ENCODE data around the gene PPP1R2.

DNA sequence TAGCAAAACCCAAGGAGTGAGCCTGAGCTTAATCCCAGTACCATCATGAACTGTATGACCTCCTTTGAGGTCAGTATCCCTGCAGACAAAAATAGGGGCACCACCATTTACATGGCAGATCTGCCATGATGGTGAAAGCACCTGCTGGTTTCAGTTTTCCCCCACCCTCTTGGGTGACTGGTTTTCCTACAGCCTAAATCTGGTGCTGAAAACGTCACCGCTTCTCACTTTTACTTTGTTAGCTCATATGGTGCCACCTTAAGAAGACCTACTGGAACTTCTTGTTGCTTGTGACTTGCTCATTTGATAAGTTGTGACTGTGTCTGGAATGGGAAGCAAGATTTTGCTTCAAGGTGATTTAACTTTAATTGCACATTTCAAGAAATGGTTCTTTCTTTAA lies 5.1 kb downstream of the PPP1R2 start:
- TF ChIP-seq, protein P1, sequence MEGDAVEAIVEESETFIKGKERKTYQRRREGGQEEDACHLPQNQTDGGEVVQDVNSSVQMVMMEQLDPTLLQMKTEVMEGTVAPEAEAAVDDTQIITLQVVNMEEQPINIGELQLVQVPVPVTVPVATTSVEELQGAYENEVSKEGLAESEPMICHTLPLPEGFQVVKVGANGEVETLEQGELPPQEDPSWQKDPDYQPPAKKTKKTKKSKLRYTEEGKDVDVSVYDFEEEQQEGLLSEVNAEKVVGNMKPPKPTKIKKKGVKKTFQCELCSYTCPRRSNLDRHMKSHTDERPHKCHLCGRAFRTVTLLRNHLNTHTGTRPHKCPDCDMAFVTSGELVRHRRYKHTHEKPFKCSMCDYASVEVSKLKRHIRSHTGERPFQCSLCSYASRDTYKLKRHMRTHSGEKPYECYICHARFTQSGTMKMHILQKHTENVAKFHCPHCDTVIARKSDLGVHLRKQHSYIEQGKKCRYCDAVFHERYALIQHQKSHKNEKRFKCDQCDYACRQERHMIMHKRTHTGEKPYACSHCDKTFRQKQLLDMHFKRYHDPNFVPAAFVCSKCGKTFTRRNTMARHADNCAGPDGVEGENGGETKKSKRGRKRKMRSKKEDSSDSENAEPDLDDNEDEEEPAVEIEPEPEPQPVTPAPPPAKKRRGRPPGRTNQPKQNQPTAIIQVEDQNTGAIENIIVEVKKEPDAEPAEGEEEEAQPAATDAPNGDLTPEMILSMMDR (IDR thresholded peaks at IDR 0.05 in 2 of 3, conservative IDR thresholded peaks at IDR 0.05 in 1 of 3; ENCODE audit: borderline replicate concordance in 1 of 3, insufficient read depth in 1 of 3, low read depth in 2 of 3, low read length in 2 of 3): no peak
- no peak for TF ChIP-seq SIN3A (IDR thresholded peaks at IDR 0.05; ENCODE audit: low read depth)
- no peak for TF ChIP-seq POLR2AphosphoS5 (IDR thresholded peaks at IDR 0.05; ENCODE audit: low read depth, low read length)
- TF ChIP-seq EZH2 (IDR thresholded peaks at IDR 0.05): no peak
- no peak for TF ChIP-seq EGR1 (IDR thresholded peaks at IDR 0.05; ENCODE audit: low read depth)
- no peak for TF ChIP-seq ZNF274 (IDR thresholded peaks at IDR 0.05; ENCODE audit: low read depth, low read length)
- no peak for TF ChIP-seq POLR2A (IDR thresholded peaks at IDR 0.05; ENCODE audit: borderline replicate concordance, extremely low read depth, insufficient read depth, insufficient read length)
- TF ChIP-seq CBX3 (IDR thresholded peaks at IDR 0.05; ENCODE audit: low read depth): no peak
- no peak for TF ChIP-seq SP1 (IDR thresholded peaks at IDR 0.05; ENCODE audit: low read depth)
- TF ChIP-seq, protein P2, sequence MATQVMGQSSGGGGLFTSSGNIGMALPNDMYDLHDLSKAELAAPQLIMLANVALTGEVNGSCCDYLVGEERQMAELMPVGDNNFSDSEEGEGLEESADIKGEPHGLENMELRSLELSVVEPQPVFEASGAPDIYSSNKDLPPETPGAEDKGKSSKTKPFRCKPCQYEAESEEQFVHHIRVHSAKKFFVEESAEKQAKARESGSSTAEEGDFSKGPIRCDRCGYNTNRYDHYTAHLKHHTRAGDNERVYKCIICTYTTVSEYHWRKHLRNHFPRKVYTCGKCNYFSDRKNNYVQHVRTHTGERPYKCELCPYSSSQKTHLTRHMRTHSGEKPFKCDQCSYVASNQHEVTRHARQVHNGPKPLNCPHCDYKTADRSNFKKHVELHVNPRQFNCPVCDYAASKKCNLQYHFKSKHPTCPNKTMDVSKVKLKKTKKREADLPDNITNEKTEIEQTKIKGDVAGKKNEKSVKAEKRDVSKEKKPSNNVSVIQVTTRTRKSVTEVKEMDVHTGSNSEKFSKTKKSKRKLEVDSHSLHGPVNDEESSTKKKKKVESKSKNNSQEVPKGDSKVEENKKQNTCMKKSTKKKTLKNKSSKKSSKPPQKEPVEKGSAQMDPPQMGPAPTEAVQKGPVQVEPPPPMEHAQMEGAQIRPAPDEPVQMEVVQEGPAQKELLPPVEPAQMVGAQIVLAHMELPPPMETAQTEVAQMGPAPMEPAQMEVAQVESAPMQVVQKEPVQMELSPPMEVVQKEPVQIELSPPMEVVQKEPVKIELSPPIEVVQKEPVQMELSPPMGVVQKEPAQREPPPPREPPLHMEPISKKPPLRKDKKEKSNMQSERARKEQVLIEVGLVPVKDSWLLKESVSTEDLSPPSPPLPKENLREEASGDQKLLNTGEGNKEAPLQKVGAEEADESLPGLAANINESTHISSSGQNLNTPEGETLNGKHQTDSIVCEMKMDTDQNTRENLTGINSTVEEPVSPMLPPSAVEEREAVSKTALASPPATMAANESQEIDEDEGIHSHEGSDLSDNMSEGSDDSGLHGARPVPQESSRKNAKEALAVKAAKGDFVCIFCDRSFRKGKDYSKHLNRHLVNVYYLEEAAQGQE (IDR thresholded peaks at IDR 0.05; ENCODE audit: low read depth): no peak
- no peak for TF ChIP-seq CEBPB (IDR thresholded peaks at IDR 0.05; ENCODE audit: low read depth)

Measured in HCT116 (cell line).